HuH-7 (cell line): Measurements from ENCODE around the gene DPYSL5.

Experiments
- DNase-seq: peaks from one replicate; pipeline ENCODE4 v3.0.0; 2011; ENCODE audit warnings: low spot score

Gene DPYSL5

GRCh38 chr2:26994983-26995382 is 147.1 kb downstream of the DPYSL5 start:
- no peak for DNase-seq

DNA sequence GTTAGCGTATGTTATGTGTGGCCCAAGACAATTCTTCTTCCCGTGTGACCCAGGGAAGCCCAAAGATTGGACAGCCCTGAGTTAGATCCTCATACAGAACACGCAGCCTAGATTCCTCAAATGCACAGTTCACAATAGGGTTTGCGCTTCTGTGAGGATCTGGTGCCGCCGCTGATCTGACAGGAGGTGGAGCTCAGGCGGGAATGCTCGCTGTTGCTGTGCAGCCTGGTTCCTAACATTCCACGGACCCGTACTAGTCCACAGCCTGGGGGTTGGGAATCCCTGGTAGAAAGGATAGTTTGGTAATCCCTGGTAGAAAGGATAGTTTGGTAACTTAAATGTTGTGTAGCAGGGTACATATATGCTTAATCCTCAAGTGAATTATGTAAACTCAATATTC is 149.5 kb downstream of the DPYSL5 start:
- no peak for DNase-seq

DNA sequence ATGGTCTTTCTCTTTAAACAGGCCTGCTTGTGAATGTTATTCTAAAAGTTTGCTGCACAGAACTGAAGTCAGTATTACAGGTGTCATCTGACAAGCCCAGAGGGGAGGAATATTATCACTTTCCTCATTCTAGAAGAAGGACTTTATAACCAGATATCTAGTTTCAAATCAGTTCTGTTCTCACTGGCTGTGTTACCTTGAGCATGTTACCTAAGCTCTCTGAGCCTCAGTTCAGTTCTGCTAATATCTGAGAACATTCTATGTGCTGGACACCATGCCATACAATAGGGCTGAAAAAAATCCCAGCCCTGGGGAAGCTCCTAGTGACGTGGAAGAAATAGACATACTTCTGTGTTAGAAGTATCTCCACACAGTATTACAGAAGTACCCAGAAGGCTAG is 150.4 kb downstream of the DPYSL5 start:
- no peak for DNase-seq
